Erythroblast (primary cell): ENCODE measurements around the gene ATIC.

Source experiments
- DNase-seq, 2 experiments: peaks; one replicate each; lab custom pipeline; 2025; lab: John Stamatoyannopoulos, UW
- GATA1 ChIP-seq: IDR thresholded peaks from 2 replicates; pipeline ENCODE4 v1.6.1; 2011; ENCODE audit warnings: low read depth, mild to moderate bottlenecking, control low read depth, low read length, moderate library complexity
- POLR2A ChIP-seq: IDR thresholded peaks from 2 replicates; pipeline ENCODE4 v1.6.1; 2011; ENCODE audit warnings: mild to moderate bottlenecking, low read length

Gene ATIC

GRCh38 chr2:215382011-215382410 is 70.2 kb downstream of the ATIC start:
- TF ChIP-seq POLR2A (no peak), GATA1 (no peak)
- no peak for DNase-seq

- DNase-seq: no peak
- TF ChIP-seq POLR2A (no peak), GATA1 (no peak)
Observed at GRCh38 chr2:215382480-215382879, 70.6 kb downstream of the ATIC start.

GRCh38 chr2:215383652-215384279 is 71.9 kb downstream of the ATIC start:
- DNase-seq: no peak

GRCh38 chr2:215384710-215385109 is 72.9 kb downstream of the ATIC start:
- no peak for TF ChIP-seq GATA1
- TF ChIP-seq POLR2A: no peak
- no peak for DNase-seq

More at GRCh38 chr2:215383652-215384279, 71.9 kb downstream of the ATIC start:
- no peak for TF ChIP-seq GATA1
- TF ChIP-seq POLR2A: no peak

- TF ChIP-seq GATA1 (no peak), POLR2A (no peak)
- DNase-seq: no peak
Observed at GRCh38 chr2:215386566-215386965, 74.7 kb downstream of the ATIC start.

- TF ChIP-seq GATA1: no peak
- no peak for TF ChIP-seq POLR2A
- DNase-seq: no peak
Observed at GRCh38 chr2:215388002-215388728, 76.3 kb downstream of the ATIC start.

- TF ChIP-seq POLR2A (no peak), GATA1 (no peak)
- DNase-seq: no peak
Observed at GRCh38 chr2:215390550-215390913, 78.7 kb downstream of the ATIC start.

GRCh38 chr2:215391531-215391930 is 79.7 kb downstream of the ATIC start:
- TF ChIP-seq POLR2A: no peak
- no peak for TF ChIP-seq GATA1
- DNase-seq: no peak

- no peak for DNase-seq
- TF ChIP-seq POLR2A (no peak), GATA1 (no peak)
Observed at GRCh38 chr2:215392164-215392563, 80.3 kb downstream of the ATIC start.

GRCh38 chr2:215392687-215393270 is 80.9 kb downstream of the ATIC start:
- DNase-seq: no peak
- no peak for TF ChIP-seq GATA1
- TF ChIP-seq POLR2A: no peak

GRCh38 chr2:215394102-215394805 is 82.4 kb downstream of the ATIC start:
- DNase-seq: no peak
- TF ChIP-seq GATA1: no peak
- TF ChIP-seq POLR2A: no peak

- DNase-seq: no peak
- TF ChIP-seq POLR2A (no peak), GATA1 (no peak)
Observed at GRCh38 chr2:215395687-215396460, 84.0 kb downstream of the ATIC start.

- no peak for TF ChIP-seq POLR2A
- no peak for TF ChIP-seq GATA1
- DNase-seq: no peak
Observed at GRCh38 chr2:215396595-215397313, 84.9 kb downstream of the ATIC start.
